Measurements from ENCODE around the gene BRPF3.

BRPF3 gene

GRCh38 chr6:36249536-36249935 lies 53.0 kb downstream of the BRPF3 start:
- Histone ChIP-seq H3K27ac (no peak overlapping the region), H3K36me3 (replicated peaks) (no peaks in the 10 kb centered on the region), H3K27me3 (replicated peaks) (no peaks in the 10 kb centered on the region), H3K4me3 (ENCODE audit: low read depth, low read length) (no peak overlapping the region)
- in situ Hi-C loops (cut with HindIII; ENCODE audit: low pct_ligation_motif_present, low sequenced_read_pairs) = no loop called here
- no peak for DNase-seq
- TF ChIP-seq CTCF (IDR thresholded peaks at IDR 0.05; ENCODE audit: low read depth, low read length, missing control alignments) = no peak

- Histone ChIP-seq H3K36me3 (replicated peaks) (no peaks in the 10 kb centered on the region), H3K27me3 (replicated peaks) (no peaks in the 10 kb centered on the region), H3K4me3 (ENCODE audit: low read depth, low read length) (no peak overlapping the region), H3K27ac (no peak overlapping the region)
- in situ Hi-C loops (cut with HindIII; ENCODE audit: low pct_ligation_motif_present, low sequenced_read_pairs) = no loop called here
- TF ChIP-seq CTCF (IDR thresholded peaks at IDR 0.05; ENCODE audit: low read depth, low read length, missing control alignments) = no peak
- DNase-seq = no peak
Measured at GRCh38 chr6:36252005-36252404, 55.5 kb downstream of the BRPF3 start.

- in situ Hi-C loops (cut with HindIII; ENCODE audit: low pct_ligation_motif_present, low sequenced_read_pairs) = no loop called here
- H3K27me3 ChIP-seq (replicated peaks) = peaks cover 4% of the 10 kb centered on the region
- no peaks in the 10 kb centered on the region for H3K36me3 ChIP-seq (replicated peaks)
- no peak for DNase-seq
- no peak overlapping the region for H3K27ac ChIP-seq
- TF ChIP-seq CTCF (IDR thresholded peaks at IDR 0.05; ENCODE audit: low read depth, low read length, missing control alignments) = no peak
- H3K4me3 ChIP-seq (ENCODE audit: low read depth, low read length) = no peak overlapping the region
Measured at GRCh38 chr6:36263390-36264000, 67.0 kb downstream of the BRPF3 start.

- DNase-seq = no peak
- in situ Hi-C loops (cut with HindIII; ENCODE audit: low pct_ligation_motif_present, low sequenced_read_pairs) = no loop called here
- no peaks in the 10 kb centered on the region for H3K36me3 ChIP-seq (replicated peaks)
- H3K4me3 ChIP-seq (ENCODE audit: low read depth, low read length) = no peak overlapping the region
- no peak for TF ChIP-seq CTCF (IDR thresholded peaks at IDR 0.05; ENCODE audit: low read depth, low read length, missing control alignments)
- no peak overlapping the region for H3K27ac ChIP-seq
- H3K27me3 ChIP-seq (replicated peaks) = no peaks in the 10 kb centered on the region
Measured at GRCh38 chr6:36265744-36266143, 69.2 kb downstream of the BRPF3 start.

GRCh38 chr6:36266913-36267644 lies 70.5 kb downstream of the BRPF3 start:
- in situ Hi-C loops (cut with HindIII; ENCODE audit: low pct_ligation_motif_present, low sequenced_read_pairs) = no loop called here
- no peak for TF ChIP-seq CTCF (IDR thresholded peaks at IDR 0.05; ENCODE audit: low read depth, low read length, missing control alignments)
- DNase-seq = no peak

More at GRCh38 chr6:36266913-36267644, 70.5 kb downstream of the BRPF3 start:
- H3K27me3 ChIP-seq (replicated peaks) = peaks cover 2% of the 10 kb centered on the region
- no peak overlapping the region for H3K4me3 ChIP-seq (ENCODE audit: low read depth, low read length)
- no peak overlapping the region for H3K27ac ChIP-seq
- no peaks in the 10 kb centered on the region for H3K36me3 ChIP-seq (replicated peaks)
